ENCODE measurements around the gene TSPOAP1.

GRCh38 chr17:58370309-58370708 lies 41.7 kb upstream of the TSPOAP1 start:
- TF ChIP-seq CTCF (conservative IDR thresholded peaks at IDR 0.05) (no peak), ZFX (IDR thresholded peaks at IDR 0.05) (no peak)
